Smooth muscle cell (in vitro differentiated cells): ENCODE results near the gene AAK1. TPM values are rescaled to one million over a fixed set of nuclear protein-coding genes. Genes with fewer than 3 reads are reported as not detected.

Experiments used
- DNase-seq: peaks from one replicate; lab custom pipeline; 2025; ENCODE audit not compliant: unreplicated experiment; lab: John Stamatoyannopoulos, UW
- H2AFZ ChIP-seq: fragments of 200-600 bp; sonication (generic); 2 replicates; pipeline ENCODE4 v1.6.0; 2016; ENCODE audit warnings: antibody characterized with exemption, low read depth, mild to moderate bottlenecking
- H3F3A ChIP-seq: fragments of 200-600 bp; sonication (generic); 2 replicates; pipeline ENCODE4 v1.6.0; 2017; ENCODE audit warnings: antibody characterized with exemption, low read depth
- H3K27ac ChIP-seq: fragments of 200-600 bp; sonication (generic); 2 replicates; pipeline ENCODE4 v1.5.1; 2016; ENCODE audit warnings: low read depth, mild to moderate bottlenecking
- H3K27me3 ChIP-seq: fragments of 200-600 bp; sonication (generic); 2 replicates; pipeline ENCODE4 v1.6.1; 2016; ENCODE audit warnings: low read depth, mild to moderate bottlenecking
- H3K36me3 ChIP-seq: fragments of 200-600 bp; sonication (generic); 2 replicates; pipeline ENCODE4 v1.5.1; 2016; ENCODE audit warnings: low read depth
- H3K4me1 ChIP-seq: fragments of 200-600 bp; sonication (generic); 2 replicates; pipeline ENCODE4 v1.5.1; 2016; ENCODE audit warnings: low read depth
- H3K4me2 ChIP-seq: fragments of 200-600 bp; sonication (generic); 2 replicates; pipeline ENCODE4 v1.6.0; 2016; ENCODE audit warnings: mild to moderate bottlenecking
- H3K4me3 ChIP-seq: fragments of 200-600 bp; sonication (generic); 2 replicates; pipeline ENCODE4 v1.5.1; 2016; ENCODE audit warnings: mild to moderate bottlenecking
- H3K79me2 ChIP-seq: fragments of 200-600 bp; sonication (generic); 2 replicates; pipeline ENCODE4 v1.6.0; 2016; ENCODE audit warnings: low read depth, mild to moderate bottlenecking
- H3K9ac ChIP-seq: fragments of 200-600 bp; sonication (generic); 2 replicates; pipeline ENCODE4 v1.6.0; 2016; ENCODE audit warnings: low read depth
- H3K9me3 ChIP-seq: fragments of 200-600 bp; sonication (generic); replicated peaks from 2 replicates; pipeline ENCODE4 v1.5.1; 2016; ENCODE audit warnings: low read depth
- H4K20me1 ChIP-seq: fragments of 200-600 bp; sonication (generic); 2 replicates; pipeline ENCODE4 v1.6.0; 2016; ENCODE audit warnings: low read depth
- CTCF ChIP-seq: fragments of 200-600 bp; sonication (generic); IDR thresholded peaks from 2 replicates; pipeline ENCODE4 v1.5.1; 2017; ENCODE audit warnings: borderline replicate concordance, mild to moderate bottlenecking, antibody characterized with exemption; ENCODE audit not compliant: insufficient read depth, poor library complexity, severe bottlenecking
- WGBS: methylation state at CpG from one replicate; pipeline ENCODE4 v1.1.7; 2016; ENCODE audit warnings: low lambda C conversion rate; 5-methylcytosine and 5-hydroxymethylcytosine counted together
- polyA plus RNA-seq: library from polyadenylated mRNA; unstranded; fragments of >200 nt; fragmentation: Nextera tagmentation; extraction: Ambion mirVana; gene quantifications from 2 replicates; pipeline ENCODE4 v1.2.1, GENCODE V29; 2016
- total RNA-seq: library from RNA; depleted of rRNA; stranded (reverse); fragments of >200 nt; gene quantifications from 2 replicates; pipeline ENCODE4 v1.2.3, GENCODE V29; 2014

The AAK1 gene
- total and polyA plus RNA-seq, 2 experiments from 2014 or later = 26.9 to 47.7 TPM

GRCh38 chr2:69524799-69525198, 118.7 kb downstream of the AAK1 start:
- no peaks in the 10 kb centered on the region for H3F3A ChIP-seq
- H2AFZ ChIP-seq = no peak overlapping the region
- H3K4me3 ChIP-seq = no peak overlapping the region
- no peaks in the 10 kb centered on the region for H3K4me1 ChIP-seq
- H3K4me2 ChIP-seq = no peak overlapping the region
- no peak overlapping the region for H3K9ac ChIP-seq
- H3K36me3 ChIP-seq = peaks cover 5% of the 10 kb centered on the region
- no peaks in the 10 kb centered on the region for H3K27me3 ChIP-seq
- no peaks in the 10 kb centered on the region for H4K20me1 ChIP-seq
- WGBS = 92% methylated on average over 1 of the region's 1 CpG
- no peaks in the 10 kb centered on the region for H3K9me3 ChIP-seq
- no peaks in the 10 kb centered on the region for H3K79me2 ChIP-seq
- DNase-seq = no peak
- no peak for TF ChIP-seq CTCF
- H3K27ac ChIP-seq = peak overlapping the region; percentile 19

GRCh38 chr2:69521747-69522146, 121.8 kb downstream of the AAK1 start:
- 94% methylated on average over 2 of the region's 2 CpGs for WGBS
- Histone ChIP-seq H3K4me3 (no peak overlapping the region), H2AFZ (no peak overlapping the region)

GRCh38 chr2:69518841-69519240, 124.7 kb downstream of the AAK1 start:
- no peak overlapping the region for H3K9ac ChIP-seq
- peaks cover 11% of the 10 kb centered on the region for H3K4me1 ChIP-seq
- H3K4me3 ChIP-seq = no peak overlapping the region
- H3K79me2 ChIP-seq = no peaks in the 10 kb centered on the region
- 59% methylated on average over 6 of the region's 6 CpGs for WGBS
- no peak for DNase-seq
- H3K9me3 ChIP-seq = no peaks in the 10 kb centered on the region
- H3K27ac ChIP-seq = no peak overlapping the region
- H3F3A ChIP-seq = peaks cover 4% of the 10 kb centered on the region
- peaks cover 11% of the 10 kb centered on the region for H4K20me1 ChIP-seq
- H3K36me3 ChIP-seq = peaks cover 2% of the 10 kb centered on the region
- H3K27me3 ChIP-seq = no peaks in the 10 kb centered on the region
- TF ChIP-seq CTCF = no peak
- no peak overlapping the region for H3K4me2 ChIP-seq
- no peak overlapping the region for H2AFZ ChIP-seq

More at GRCh38 chr2:69521747-69522146, 121.8 kb downstream of the AAK1 start:
- TF ChIP-seq CTCF = no peak
- H3K4me1 ChIP-seq = no peaks in the 10 kb centered on the region
- H3K27ac ChIP-seq = no peak overlapping the region
- H3K36me3 ChIP-seq = peaks cover 3% of the 10 kb centered on the region
- H3K27me3 ChIP-seq = no peaks in the 10 kb centered on the region
- H3F3A ChIP-seq = no peaks in the 10 kb centered on the region
- no peak for DNase-seq
- H3K9ac ChIP-seq = no peak overlapping the region
- H3K9me3 ChIP-seq = no peaks in the 10 kb centered on the region
- H3K79me2 ChIP-seq = no peaks in the 10 kb centered on the region
- H3K4me2 ChIP-seq = no peak overlapping the region
- no peaks in the 10 kb centered on the region for H4K20me1 ChIP-seq

- Histone ChIP-seq H3K27ac (no peak overlapping the region), H3K4me1 (peaks cover 11% of the 10 kb centered on the region), H3K36me3 (peaks cover 5% of the 10 kb centered on the region), H3K79me2 (no peaks in the 10 kb centered on the region), H3K9me3 (no peaks in the 10 kb centered on the region), H3K4me3 (no peak overlapping the region), H2AFZ (no peak overlapping the region), H4K20me1 (peaks cover 11% of the 10 kb centered on the region), H3K9ac (no peak overlapping the region), H3F3A (peaks cover 4% of the 10 kb centered on the region), H3K4me2 (no peak overlapping the region), H3K27me3 (no peaks in the 10 kb centered on the region)
- no peak for DNase-seq
- TF ChIP-seq CTCF = no peak
- 86% methylated on average over 7 of the region's 7 CpGs for WGBS
Observed at GRCh38 chr2:69517410-69517809, 126.1 kb downstream of the AAK1 start.
